ENCODE measurements around the gene HS2ST1. TPM values are rescaled to one million over a fixed set of nuclear protein-coding genes. Genes with fewer than 3 reads are reported as not detected.

The HS2ST1 gene
- total and polyA plus RNA-seq, 2 experiments from 2014 or later: 10.1 to 15.2 TPM

DNA sequence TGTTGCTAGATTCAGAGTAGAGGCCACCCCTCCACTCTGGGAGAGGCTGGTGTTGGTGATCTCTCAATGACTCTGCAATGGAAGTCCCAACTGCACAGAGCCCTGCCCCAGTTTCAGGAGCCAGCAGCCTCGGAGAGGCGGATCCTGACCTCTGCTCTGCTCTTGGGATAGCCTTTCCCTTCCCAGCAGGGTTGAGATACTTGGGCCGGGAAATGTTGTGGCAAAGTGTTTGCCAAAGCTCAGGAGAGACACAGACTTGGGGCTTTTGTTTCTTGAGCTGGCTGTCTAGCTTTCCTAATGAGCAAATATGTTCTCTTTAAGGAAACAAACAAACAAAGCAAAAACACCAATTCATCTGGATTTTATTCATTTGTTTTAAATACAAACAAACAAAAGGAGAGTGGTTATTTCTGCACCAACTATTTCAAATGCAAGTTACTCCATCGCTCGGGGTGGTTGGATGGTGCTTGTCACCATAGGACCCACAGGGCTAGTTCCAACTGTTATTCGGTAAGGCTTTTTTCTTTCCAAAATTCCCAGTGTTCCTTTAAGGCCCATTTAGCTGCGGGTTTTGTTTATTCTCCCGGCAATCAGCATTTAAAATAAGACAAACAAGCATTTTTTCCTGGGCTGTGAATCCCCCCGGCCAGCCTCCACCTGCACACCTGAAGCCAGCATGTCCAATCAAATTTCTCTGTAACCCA is 220.3 kb downstream of the HS2ST1 start:
- Histone ChIP-seq H3K4me3 (no peak overlapping the region), H3K79me2 (ENCODE audit: insufficient read depth) (no peaks in the 10 kb centered on the region), H4K20me1 (ENCODE audit: insufficient read depth) (no peaks in the 10 kb centered on the region), H3K4me2 (ENCODE audit: unreplicated experiment) (no peak overlapping the region), H3K36me3 (ENCODE audit: low read depth) (no peaks in the 10 kb centered on the region), H3K9ac (no peak overlapping the region), H3K9me3 (ENCODE audit: low read depth) (no peaks in the 10 kb centered on the region), H3K9me2 (ENCODE audit: insufficient read depth) (no peaks in the 10 kb centered on the region), H3K27me3 (replicated peaks; ENCODE audit: insufficient read depth) (no peaks in the 10 kb centered on the region), H3F3A (ENCODE audit: insufficient read depth) (0 out of 2 replicates have a peak, but pooled peaks cover 8% of the 10 kb centered on the region), H2AFZ (no peak overlapping the region), H3K27ac (no peak overlapping the region), H3K4me1 (ENCODE audit: insufficient read depth) (0 out of 2 replicates have a peak, but pooled peaks cover 6% of the 10 kb centered on the region)
- in situ Hi-C loops (cut with MboI): loop anchor here (25.0 kb wide), 2 partner anchors 153 to 803 kb away; no protein-coding TSS in a partner anchor
- WGBS, 2 experiments (ENCODE audit: low coverage in 1 of 2, low lambda C conversion rate in 2 of 2, missing lambda C conversion rate in 2 of 2): 56 to 57% methylated on average over 7 to 9 of the region's 9 CpGs
- DNase-seq: no peak
- no peak for TF ChIP-seq EZH2phosphoT487 (IDR thresholded peaks at IDR 0.05; ENCODE audit: insufficient read depth, low read depth)
- TF ChIP-seq EZH2 (IDR thresholded peaks at IDR 0.05; ENCODE audit: insufficient read depth, poor library complexity, severe bottlenecking): no peak

DNA sequence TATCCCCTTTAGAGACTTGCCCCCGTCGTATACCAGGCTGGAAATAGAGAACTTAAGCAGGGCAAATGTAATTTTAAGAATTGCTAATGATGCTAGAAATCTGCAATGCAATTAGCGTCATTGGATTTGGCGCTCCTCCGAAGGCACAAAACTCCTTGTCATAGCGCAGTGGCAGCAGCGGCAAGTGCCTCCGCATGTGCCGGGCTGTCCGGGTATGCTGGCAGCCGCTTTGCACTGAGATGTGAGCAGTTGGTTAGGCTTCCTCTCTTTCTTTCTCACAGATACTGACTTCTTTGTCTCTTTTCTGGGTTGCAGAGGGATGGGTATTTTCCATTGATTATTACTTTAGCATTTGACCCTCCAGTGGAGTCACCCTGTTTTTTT is 220.9 kb downstream of the HS2ST1 start:
- Histone ChIP-seq H3F3A (ENCODE audit: insufficient read depth) (0 out of 2 replicates have a peak, but pooled peaks cover 8% of the 10 kb centered on the region), H3K4me1 (ENCODE audit: insufficient read depth) (0 out of 2 replicates have a peak, but pooled peaks cover 6% of the 10 kb centered on the region), H3K27me3 (replicated peaks; ENCODE audit: insufficient read depth) (no peaks in the 10 kb centered on the region), H3K9me3 (ENCODE audit: low read depth) (no peaks in the 10 kb centered on the region), H2AFZ (no peak overlapping the region), H3K36me3 (ENCODE audit: low read depth) (no peaks in the 10 kb centered on the region), H3K4me3 (no peak overlapping the region), H3K9ac (no peak overlapping the region), H3K9me2 (ENCODE audit: insufficient read depth) (no peaks in the 10 kb centered on the region), H4K20me1 (ENCODE audit: insufficient read depth) (no peaks in the 10 kb centered on the region), H3K4me2 (ENCODE audit: unreplicated experiment) (no peak overlapping the region), H3K27ac (no peak overlapping the region), H3K79me2 (ENCODE audit: insufficient read depth) (no peaks in the 10 kb centered on the region)
- TF ChIP-seq EZH2 (IDR thresholded peaks at IDR 0.05; ENCODE audit: insufficient read depth, poor library complexity, severe bottlenecking) (no peak), EZH2phosphoT487 (IDR thresholded peaks at IDR 0.05; ENCODE audit: insufficient read depth, low read depth) (no peak)
- no peak for DNase-seq
- in situ Hi-C loops (cut with MboI): loop anchor here (25.0 kb wide), 2 partner anchors 152 to 802 kb away; no protein-coding TSS in a partner anchor
- 83 to 89% methylated on average over 6 to 11 of the region's 11 CpGs for WGBS, 2 experiments (ENCODE audit: low coverage in 1 of 2, low lambda C conversion rate in 2 of 2, missing lambda C conversion rate in 2 of 2)

DNA sequence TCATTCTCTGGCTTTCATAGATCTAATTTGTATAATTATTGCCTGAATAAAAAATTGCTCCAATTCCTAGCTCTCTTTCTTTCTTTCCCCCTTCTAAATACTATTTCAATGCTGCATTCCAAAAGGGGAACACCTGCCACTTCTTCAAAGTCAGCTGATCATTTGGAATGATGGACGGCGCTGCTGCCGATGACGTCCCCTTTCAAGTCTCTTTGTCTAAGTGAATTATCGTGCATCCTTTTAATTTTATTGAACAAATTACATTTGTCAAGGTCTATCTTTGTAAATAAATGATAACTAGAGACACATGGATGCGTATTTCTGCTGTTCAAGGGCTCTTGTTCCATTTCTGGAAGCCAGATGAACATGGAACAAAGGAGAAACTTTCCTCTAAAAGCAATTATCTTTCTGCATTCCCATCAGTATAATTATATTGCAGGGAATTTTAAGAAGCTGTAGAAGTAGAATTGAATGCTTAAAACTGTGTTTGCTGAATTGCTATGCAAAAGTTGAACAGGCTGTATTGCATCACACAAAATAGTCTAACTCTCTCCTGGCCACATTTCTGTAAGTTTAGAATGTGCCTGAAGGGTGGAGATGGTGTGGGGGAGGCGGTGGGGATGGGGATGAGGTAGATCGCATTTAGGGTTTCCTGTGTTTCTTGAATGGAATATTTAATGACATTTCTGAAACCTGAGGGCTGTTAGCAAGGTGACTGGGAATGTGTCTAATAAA is 222.3 kb downstream of the HS2ST1 start:
- peaks cover 13% of the 10 kb centered on the region for H3K4me1 ChIP-seq (ENCODE audit: insufficient read depth)
- no peak overlapping the region for H2AFZ ChIP-seq
- no peak for TF ChIP-seq EZH2 (IDR thresholded peaks at IDR 0.05; ENCODE audit: insufficient read depth, poor library complexity, severe bottlenecking)
- no peak for TF ChIP-seq EZH2phosphoT487 (IDR thresholded peaks at IDR 0.05; ENCODE audit: insufficient read depth, low read depth)
- in situ Hi-C loops (cut with MboI): loop anchor here (25.0 kb wide), 2 partner anchors 151 to 801 kb away; no protein-coding TSS in a partner anchor
- no peak overlapping the region for H3K4me3 ChIP-seq
- H3K36me3 ChIP-seq (ENCODE audit: low read depth): no peaks in the 10 kb centered on the region
- H3K27ac ChIP-seq: no peak overlapping the region
- 0 out of 2 replicates have a peak, but pooled peaks cover 8% of the 10 kb centered on the region for H3F3A ChIP-seq (ENCODE audit: insufficient read depth)
- WGBS, 2 experiments (ENCODE audit: low coverage in 1 of 2, low lambda C conversion rate in 2 of 2, missing lambda C conversion rate in 2 of 2): 87 to 88% methylated on average over 8 of the region's 8 CpGs
- no peak overlapping the region for H3K9ac ChIP-seq
- no peak overlapping the region for H3K4me2 ChIP-seq (ENCODE audit: unreplicated experiment)
- H3K27me3 ChIP-seq (replicated peaks; ENCODE audit: insufficient read depth): no peaks in the 10 kb centered on the region
- H4K20me1 ChIP-seq (ENCODE audit: insufficient read depth): no peaks in the 10 kb centered on the region
- no peaks in the 10 kb centered on the region for H3K79me2 ChIP-seq (ENCODE audit: insufficient read depth)
- H3K9me2 ChIP-seq (ENCODE audit: insufficient read depth): no peaks in the 10 kb centered on the region
- no peaks in the 10 kb centered on the region for H3K9me3 ChIP-seq (ENCODE audit: low read depth)
- DNase-seq: no peak

DNA sequence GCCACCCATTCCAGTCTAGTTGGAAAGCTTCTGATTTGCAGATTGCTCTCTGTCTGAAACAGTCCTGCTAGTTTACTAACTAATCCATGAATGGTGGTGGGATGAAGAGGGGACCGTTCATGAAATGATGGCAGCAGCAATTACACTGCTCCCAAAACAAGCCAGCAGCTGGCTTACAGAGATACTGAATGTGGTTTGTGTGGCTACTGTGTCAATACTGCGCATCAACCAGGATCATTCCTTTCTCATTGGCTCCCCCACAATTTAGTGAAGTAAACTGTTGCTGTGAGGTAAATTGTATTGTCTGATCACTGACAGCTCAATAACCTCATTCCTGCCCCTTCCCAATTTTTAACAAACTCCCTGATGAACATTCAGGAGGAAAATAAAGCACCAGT is 222.9 kb downstream of the HS2ST1 start:
- H4K20me1 ChIP-seq (ENCODE audit: insufficient read depth): no peaks in the 10 kb centered on the region
- no peaks in the 10 kb centered on the region for H3K36me3 ChIP-seq (ENCODE audit: low read depth)
- in situ Hi-C loops (cut with MboI): loop anchor here (25.0 kb wide), 2 partner anchors 150 to 800 kb away; no protein-coding TSS in a partner anchor
- H3K4me1 ChIP-seq (ENCODE audit: insufficient read depth): peaks cover 13% of the 10 kb centered on the region
- DNase-seq: no peak
- 0 out of 2 replicates have a peak, but pooled peaks cover 8% of the 10 kb centered on the region for H3F3A ChIP-seq (ENCODE audit: insufficient read depth)
- no peaks in the 10 kb centered on the region for H3K9me3 ChIP-seq (ENCODE audit: low read depth)
- H3K4me3 ChIP-seq: no peak overlapping the region
- no peaks in the 10 kb centered on the region for H3K79me2 ChIP-seq (ENCODE audit: insufficient read depth)
- no peaks in the 10 kb centered on the region for H3K27me3 ChIP-seq (replicated peaks; ENCODE audit: insufficient read depth)
- no peak overlapping the region for H3K27ac ChIP-seq
- H3K4me2 ChIP-seq (ENCODE audit: unreplicated experiment): no peak overlapping the region
- WGBS, 2 experiments (ENCODE audit: low coverage in 1 of 2, low lambda C conversion rate in 2 of 2, missing lambda C conversion rate in 2 of 2): 54 to 69% methylated on average over 2 of the region's 2 CpGs
- H3K9ac ChIP-seq: no peak overlapping the region
- H2AFZ ChIP-seq: no peak overlapping the region
- no peak for TF ChIP-seq EZH2phosphoT487 (IDR thresholded peaks at IDR 0.05; ENCODE audit: insufficient read depth, low read depth)
- TF ChIP-seq EZH2 (IDR thresholded peaks at IDR 0.05; ENCODE audit: insufficient read depth, poor library complexity, severe bottlenecking): no peak
- H3K9me2 ChIP-seq (ENCODE audit: insufficient read depth): no peaks in the 10 kb centered on the region

Measured in GM23248 (cell line).